Liver (tissue), 9 donors: ENCODE results near the gene RAB6A. TPM values are rescaled to one million over a fixed set of nuclear protein-coding genes. Genes with fewer than 3 reads are reported as not detected.

ENCODE experiments used
- DNase-seq: peaks from one replicate; pipeline ENCODE4 v3.0.0-alpha.2; 2017; ENCODE audit warnings: low spot score
- H3K27ac ChIP-seq, 2 donors: one replicate each; pipeline ENCODE4 v1.7.0; 2013; ENCODE audit warnings: inconsistent platforms in 2 of 2, low read length in 2 of 2, control low read depth in 1 of 2, low read depth in 1 of 2, mild to moderate bottlenecking in 1 of 2
- H3K27me3 ChIP-seq, 4 donors: one replicate each; pipeline versions ENCODE4 v1.6.1 to v1.7.0; 2013; ENCODE audit warnings: low read length in 3 of 4, inconsistent platforms in 1 of 4, mild to moderate bottlenecking in 1 of 4, moderate library complexity in 1 of 4; ENCODE audit not compliant: control insufficient read depth in 4 of 4, insufficient read depth in 4 of 4
- H3K36me3 ChIP-seq, 4 donors: one replicate each; pipeline versions ENCODE4 v1.6.1 to v1.7.0; 2013; ENCODE audit warnings: low read length in 3 of 4, mild to moderate bottlenecking in 3 of 4, low read depth in 1 of 4, moderate library complexity in 1 of 4; ENCODE audit not compliant: control insufficient read depth in 4 of 4, insufficient read depth in 3 of 4
- H3K4me1 ChIP-seq, 4 donors: one replicate each; pipeline versions ENCODE4 v1.6.1 to v1.7.0; 2013; ENCODE audit warnings: low read length in 3 of 4, mild to moderate bottlenecking in 3 of 4, moderate library complexity in 1 of 4; ENCODE audit not compliant: control insufficient read depth in 4 of 4, insufficient read depth in 4 of 4
- H3K4me3 ChIP-seq, 3 donors: one replicate each; pipeline versions ENCODE4 v1.6.1 to v1.7.0; 2013; ENCODE audit warnings: low read length in 3 of 3, control low read depth in 1 of 3, low read depth in 1 of 3, mild to moderate bottlenecking in 1 of 3
- H3K9ac ChIP-seq, 2 donors: one replicate each; pipeline ENCODE4 v1.7.0; 2013; ENCODE audit warnings: low read length in 2 of 2, mild to moderate bottlenecking in 2 of 2, moderate library complexity in 2 of 2, control low read depth in 1 of 2, low read depth in 1 of 2
- H3K9me3 ChIP-seq, 4 donors: one replicate each; pipeline versions ENCODE4 v1.6.1 to v1.7.0; 2013; ENCODE audit warnings: low read length in 3 of 4; ENCODE audit not compliant: control insufficient read depth in 4 of 4
- FOXA1 ChIP-seq: IDR thresholded peaks from 2 replicates; pipeline ENCODE4 v1.6.1; 2016; ENCODE audit warnings: antibody characterized with exemption
- FOXA2 ChIP-seq: IDR thresholded peaks from 2 replicates; pipeline ENCODE4 v1.6.1; 2016; ENCODE audit warnings: antibody characterized with exemption
- GABPA ChIP-seq, 2 donors: IDR thresholded peaks in 1 of 2; conservative IDR thresholded peaks in 1 of 2; 2 replicates each; pipeline ENCODE4 v1.6.1; 2016; ENCODE audit warnings: antibody characterized with exemption in 2 of 2, mild to moderate bottlenecking in 1 of 2, moderate library complexity in 1 of 2
- HNF4A ChIP-seq, 2 donors: conservative IDR thresholded peaks; 2 replicates each; pipeline ENCODE4 v1.6.1; 2016; ENCODE audit warnings: antibody characterized with exemption in 2 of 2, mild to moderate bottlenecking in 2 of 2
- HNF4G ChIP-seq: IDR thresholded peaks from 2 replicates; pipeline ENCODE4 v1.6.1; 2016; ENCODE audit warnings: antibody characterized with exemption
- NR2F2 ChIP-seq: IDR thresholded peaks from 2 replicates; pipeline ENCODE4 v1.6.1; 2016; ENCODE audit warnings: antibody characterized with exemption
- RAD21 ChIP-seq, 2 donors: IDR thresholded peaks; 2 replicates each; pipeline ENCODE4 v1.6.1; 2016; ENCODE audit warnings: antibody characterized with exemption in 2 of 2, mild to moderate bottlenecking in 2 of 2
- RXRA ChIP-seq, 2 donors: IDR thresholded peaks; 2 replicates each; pipeline ENCODE4 v1.6.1; 2017 to 2018; ENCODE audit warnings: antibody characterized with exemption in 2 of 2, mild to moderate bottlenecking in 1 of 2
- SP1 ChIP-seq: IDR thresholded peaks from 2 replicates; pipeline ENCODE4 v1.6.1; 2018; ENCODE audit warnings: antibody characterized with exemption, mild to moderate bottlenecking
- YY1 ChIP-seq: IDR thresholded peaks from 2 replicates; pipeline ENCODE4 v1.6.1; 2016; ENCODE audit warnings: antibody characterized with exemption, mild to moderate bottlenecking
- WGBS: extraction: QIAGEN DNeasy Blood & Tissue Kit; methylation state at CpG from one replicate; pipeline ENCODE4 v1.1.7; 2013; 5-methylcytosine and 5-hydroxymethylcytosine counted together
- polyA plus RNA-seq, 2 donors: library from polyadenylated mRNA; stranded (reverse) in 1 of 2; unstranded in 1 of 2; fragments of 200-250 nt in 1 of 2; fragments of >200 nt in 1 of 2; fragmentation: Nextera tagmentation in 1 of 2; extraction: Ambion mirVana in 1 of 2; gene quantifications; one replicate each; pipeline versions ENCODE4 v1.2.1 to v1.2.3, GENCODE V29; 2013 to 2015
- total RNA-seq, 2 donors: library from RNA; depleted of rRNA; stranded (reverse); fragments of >200 nt; gene quantifications; one replicate each; pipeline ENCODE4 v1.2.3, GENCODE V29; 2014
- TF ChIP-seq, protein P1 (sequence below): fragments of 150-350 bp; IDR thresholded peaks from 2 replicates; pipeline ENCODE4 v1.5.1; 2017; ENCODE audit warnings: improper control_type of control experiment, low read depth, low read length; ENCODE audit not compliant: missing input control
- TF ChIP-seq, protein P2 (sequence below): IDR thresholded peaks from 2 replicates; pipeline ENCODE4 v1.6.1; 2016; ENCODE audit warnings: antibody characterized with exemption, mild to moderate bottlenecking
- TF ChIP-seq, protein P3 (sequence below): IDR thresholded peaks from 2 replicates; pipeline ENCODE4 v1.6.1; 2016; ENCODE audit warnings: antibody characterized with exemption
- TF ChIP-seq, protein P4 (sequence below): IDR thresholded peaks from 2 replicates; pipeline ENCODE4 v1.6.1; 2016; ENCODE audit warnings: antibody characterized with exemption
- TF ChIP-seq, protein P5 (sequence below): IDR thresholded peaks from 2 replicates; pipeline ENCODE4 v1.6.1; 2016; ENCODE audit warnings: antibody characterized with exemption
- donor health status: healthy.
- donor health status: healthy.
- donor health status: healthy.
- donor health status: healthy.
- donor health status: healthy.

Gene RAB6A
- total and polyA plus RNA-seq, 4 donors: 36.0 to 165 (median 51.5) TPM

DNA sequence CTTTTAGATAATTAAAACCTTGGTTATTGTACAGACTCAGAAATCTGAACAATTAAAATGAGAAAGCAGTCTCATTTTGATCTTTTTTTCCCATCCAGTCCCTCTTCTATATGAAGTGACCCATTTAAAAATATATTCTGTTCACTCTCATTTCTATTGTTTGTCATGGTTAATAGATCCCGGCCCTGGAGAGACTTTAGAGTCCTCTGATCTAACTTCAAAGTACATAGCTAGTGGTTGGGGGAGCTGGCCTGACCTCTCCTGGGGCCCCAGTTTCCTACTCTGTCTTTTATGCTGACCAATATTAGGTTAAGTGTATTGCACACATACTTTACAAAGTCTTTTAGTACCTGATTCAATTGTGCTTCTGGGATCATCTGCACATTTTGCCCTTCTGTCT is 40.3 kb upstream of the RAB6A start:
- H3K9ac ChIP-seq: no peak overlapping the region
- H3K36me3 ChIP-seq: peaks cover 0 to 4% (median under 1%) of the 10 kb centered on the region in 4 donors
- no peak for TF ChIP-seq RAD21 (IDR thresholded peaks at IDR 0.05)
- TF ChIP-seq, protein P1, sequence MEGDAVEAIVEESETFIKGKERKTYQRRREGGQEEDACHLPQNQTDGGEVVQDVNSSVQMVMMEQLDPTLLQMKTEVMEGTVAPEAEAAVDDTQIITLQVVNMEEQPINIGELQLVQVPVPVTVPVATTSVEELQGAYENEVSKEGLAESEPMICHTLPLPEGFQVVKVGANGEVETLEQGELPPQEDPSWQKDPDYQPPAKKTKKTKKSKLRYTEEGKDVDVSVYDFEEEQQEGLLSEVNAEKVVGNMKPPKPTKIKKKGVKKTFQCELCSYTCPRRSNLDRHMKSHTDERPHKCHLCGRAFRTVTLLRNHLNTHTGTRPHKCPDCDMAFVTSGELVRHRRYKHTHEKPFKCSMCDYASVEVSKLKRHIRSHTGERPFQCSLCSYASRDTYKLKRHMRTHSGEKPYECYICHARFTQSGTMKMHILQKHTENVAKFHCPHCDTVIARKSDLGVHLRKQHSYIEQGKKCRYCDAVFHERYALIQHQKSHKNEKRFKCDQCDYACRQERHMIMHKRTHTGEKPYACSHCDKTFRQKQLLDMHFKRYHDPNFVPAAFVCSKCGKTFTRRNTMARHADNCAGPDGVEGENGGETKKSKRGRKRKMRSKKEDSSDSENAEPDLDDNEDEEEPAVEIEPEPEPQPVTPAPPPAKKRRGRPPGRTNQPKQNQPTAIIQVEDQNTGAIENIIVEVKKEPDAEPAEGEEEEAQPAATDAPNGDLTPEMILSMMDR: no peak
- no peak overlapping the region for H3K4me3 ChIP-seq
- DNase-seq: no peak
- no peaks in the 10 kb centered on the region for H3K27me3 ChIP-seq
- no peaks in the 10 kb centered on the region for H3K4me1 ChIP-seq
- no peak overlapping the region for H3K27ac ChIP-seq
- no peaks in the 10 kb centered on the region for H3K9me3 ChIP-seq
- WGBS: 64% methylated on average over 1 of the region's 1 CpG

DNA sequence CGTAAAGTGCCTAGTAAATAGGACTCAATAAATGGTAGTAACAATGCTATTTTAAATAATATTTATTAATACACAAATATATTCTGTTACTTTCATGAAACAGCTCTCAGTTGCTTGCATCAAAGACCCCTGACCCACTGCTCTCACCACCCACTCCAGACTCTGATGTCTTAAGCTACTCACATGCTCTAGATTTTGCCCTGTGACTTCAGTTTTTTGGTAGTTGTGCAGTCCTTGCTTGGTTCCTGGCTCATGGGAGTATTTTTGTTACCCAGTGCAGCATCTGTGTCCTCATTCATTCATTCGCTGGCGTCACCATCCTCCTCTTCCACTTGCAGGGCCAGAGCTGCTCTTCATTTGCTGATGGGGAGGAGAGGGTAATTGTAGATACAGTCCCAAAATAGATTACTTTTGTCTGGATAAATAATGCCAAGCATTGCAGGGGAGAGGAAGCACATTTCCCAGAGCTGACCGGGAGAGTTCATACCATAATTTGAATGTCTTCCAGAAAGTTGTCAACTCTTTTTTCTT is 39.5 kb upstream of the RAB6A start:
- TF ChIP-seq, protein P2, sequence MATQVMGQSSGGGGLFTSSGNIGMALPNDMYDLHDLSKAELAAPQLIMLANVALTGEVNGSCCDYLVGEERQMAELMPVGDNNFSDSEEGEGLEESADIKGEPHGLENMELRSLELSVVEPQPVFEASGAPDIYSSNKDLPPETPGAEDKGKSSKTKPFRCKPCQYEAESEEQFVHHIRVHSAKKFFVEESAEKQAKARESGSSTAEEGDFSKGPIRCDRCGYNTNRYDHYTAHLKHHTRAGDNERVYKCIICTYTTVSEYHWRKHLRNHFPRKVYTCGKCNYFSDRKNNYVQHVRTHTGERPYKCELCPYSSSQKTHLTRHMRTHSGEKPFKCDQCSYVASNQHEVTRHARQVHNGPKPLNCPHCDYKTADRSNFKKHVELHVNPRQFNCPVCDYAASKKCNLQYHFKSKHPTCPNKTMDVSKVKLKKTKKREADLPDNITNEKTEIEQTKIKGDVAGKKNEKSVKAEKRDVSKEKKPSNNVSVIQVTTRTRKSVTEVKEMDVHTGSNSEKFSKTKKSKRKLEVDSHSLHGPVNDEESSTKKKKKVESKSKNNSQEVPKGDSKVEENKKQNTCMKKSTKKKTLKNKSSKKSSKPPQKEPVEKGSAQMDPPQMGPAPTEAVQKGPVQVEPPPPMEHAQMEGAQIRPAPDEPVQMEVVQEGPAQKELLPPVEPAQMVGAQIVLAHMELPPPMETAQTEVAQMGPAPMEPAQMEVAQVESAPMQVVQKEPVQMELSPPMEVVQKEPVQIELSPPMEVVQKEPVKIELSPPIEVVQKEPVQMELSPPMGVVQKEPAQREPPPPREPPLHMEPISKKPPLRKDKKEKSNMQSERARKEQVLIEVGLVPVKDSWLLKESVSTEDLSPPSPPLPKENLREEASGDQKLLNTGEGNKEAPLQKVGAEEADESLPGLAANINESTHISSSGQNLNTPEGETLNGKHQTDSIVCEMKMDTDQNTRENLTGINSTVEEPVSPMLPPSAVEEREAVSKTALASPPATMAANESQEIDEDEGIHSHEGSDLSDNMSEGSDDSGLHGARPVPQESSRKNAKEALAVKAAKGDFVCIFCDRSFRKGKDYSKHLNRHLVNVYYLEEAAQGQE: no peak
- TF ChIP-seq YY1: no peak
- TF ChIP-seq SP1: no peak
- no peak for TF ChIP-seq GABPA (IDR thresholded peaks at IDR 0.05 in 1 of 2, conservative IDR thresholded peaks at IDR 0.05 in 1 of 2)
- no peak for TF ChIP-seq RXRA (IDR thresholded peaks at IDR 0.05)
- no peak for DNase-seq
- Histone ChIP-seq H3K4me1 (no peaks in the 10 kb centered on the region), H3K27me3 (no peaks in the 10 kb centered on the region), H3K27ac (no peak overlapping the region), H3K9ac (no peak overlapping the region), H3K36me3 (peaks cover 0 to 2% (median 0%) of the 10 kb centered on the region in 4 donors), H3K4me3 (no peak overlapping the region), H3K9me3 (no peaks in the 10 kb centered on the region)
- WGBS: 89% methylated on average over 4 of the region's 4 CpGs

DNA sequence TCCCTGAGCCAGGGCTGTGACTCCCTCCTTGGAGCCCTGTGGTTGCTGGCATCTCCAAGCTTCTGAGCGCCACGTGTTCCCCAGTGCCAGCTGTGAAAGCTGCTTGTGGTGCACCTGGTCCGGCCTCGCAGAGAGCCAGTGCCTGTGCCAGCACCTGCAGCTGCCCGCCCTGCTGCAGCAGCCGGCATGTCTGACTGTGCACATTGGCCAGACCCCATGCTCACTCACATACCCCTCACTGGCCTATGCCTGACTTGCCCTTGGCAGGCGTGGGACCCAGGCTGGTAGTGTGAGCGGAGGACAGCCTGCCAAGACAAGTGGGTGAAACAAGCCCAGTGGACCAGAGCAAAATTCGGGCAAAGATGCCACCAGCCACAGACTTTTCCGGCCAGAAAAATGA is 36.6 kb upstream of the RAB6A start:
- WGBS: 92% methylated on average over 10 of the region's 10 CpGs
- H3K36me3 ChIP-seq: peaks cover 0 to 3% (median under 1%) of the 10 kb centered on the region in 4 donors
- no peak overlapping the region for H3K27ac ChIP-seq
- H3K9ac ChIP-seq: no peak overlapping the region
- H3K4me3 ChIP-seq: no peak overlapping the region
- H3K4me1 ChIP-seq: no peaks in the 10 kb centered on the region
- no peaks in the 10 kb centered on the region for H3K27me3 ChIP-seq
- no peaks in the 10 kb centered on the region for H3K9me3 ChIP-seq
- no peak for DNase-seq
- TF ChIP-seq HNF4G (no peak), HNF4A (conservative IDR thresholded peaks at IDR 0.05) (no peak), RAD21 (IDR thresholded peaks at IDR 0.05) (no peak), FOXA2 (no peak), GABPA (IDR thresholded peaks at IDR 0.05 in 1 of 2, conservative IDR thresholded peaks at IDR 0.05 in 1 of 2) (no peak), SP1 (no peak), YY1 (no peak), FOXA1 (no peak), NR2F2 (no peak), RXRA (IDR thresholded peaks at IDR 0.05) (no peak)
- TF ChIP-seq, protein P3, sequence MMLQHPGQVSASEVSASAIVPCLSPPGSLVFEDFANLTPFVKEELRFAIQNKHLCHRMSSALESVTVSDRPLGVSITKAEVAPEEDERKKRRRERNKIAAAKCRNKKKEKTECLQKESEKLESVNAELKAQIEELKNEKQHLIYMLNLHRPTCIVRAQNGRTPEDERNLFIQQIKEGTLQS: no peak
- TF ChIP-seq, protein P4, sequence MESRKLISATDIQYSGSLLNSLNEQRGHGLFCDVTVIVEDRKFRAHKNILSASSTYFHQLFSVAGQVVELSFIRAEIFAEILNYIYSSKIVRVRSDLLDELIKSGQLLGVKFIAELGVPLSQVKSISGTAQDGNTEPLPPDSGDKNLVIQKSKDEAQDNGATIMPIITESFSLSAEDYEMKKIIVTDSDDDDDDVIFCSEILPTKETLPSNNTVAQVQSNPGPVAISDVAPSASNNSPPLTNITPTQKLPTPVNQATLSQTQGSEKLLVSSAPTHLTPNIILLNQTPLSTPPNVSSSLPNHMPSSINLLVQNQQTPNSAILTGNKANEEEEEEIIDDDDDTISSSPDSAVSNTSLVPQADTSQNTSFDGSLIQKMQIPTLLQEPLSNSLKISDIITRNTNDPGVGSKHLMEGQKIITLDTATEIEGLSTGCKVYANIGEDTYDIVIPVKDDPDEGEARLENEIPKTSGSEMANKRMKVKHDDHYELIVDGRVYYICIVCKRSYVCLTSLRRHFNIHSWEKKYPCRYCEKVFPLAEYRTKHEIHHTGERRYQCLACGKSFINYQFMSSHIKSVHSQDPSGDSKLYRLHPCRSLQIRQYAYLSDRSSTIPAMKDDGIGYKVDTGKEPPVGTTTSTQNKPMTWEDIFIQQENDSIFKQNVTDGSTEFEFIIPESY: no peak
- TF ChIP-seq, protein P2: no peak
- TF ChIP-seq, protein P5, sequence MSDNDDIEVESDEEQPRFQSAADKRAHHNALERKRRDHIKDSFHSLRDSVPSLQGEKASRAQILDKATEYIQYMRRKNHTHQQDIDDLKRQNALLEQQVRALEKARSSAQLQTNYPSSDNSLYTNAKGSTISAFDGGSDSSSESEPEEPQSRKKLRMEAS: no peak
